K562 (cell line): ENCODE results near the gene SCT. TPM values are rescaled to one million over a fixed set of nuclear protein-coding genes. Genes with fewer than 3 reads are reported as not detected.

ENCODE experiments used
- ATAC-seq: fragments of 200-7000 bp; cut with Tn5 transposase; 3 replicates; pipeline ENCODE4 v1.9.1; 2020; ENCODE audit warnings: moderate library complexity
- BruUV-seq: library from RNA; stranded (reverse); fragments of 400-500 nt; replicated peaks from 2 replicates; lab custom pipeline; 2021; lab: Mats Ljungman, UMichigan
- CTCF ChIA-PET: fragments of 300-600 bp; formaldehyde crosslinking; extraction: SDS; loops from one replicate; lab custom pipeline; 2021; ENCODE audit warnings: low intra/inter-chr PET ratio; lab: Yijun Ruan, JAX
- POLR2A ChIA-PET: fragments of 300-600, 350-650 bp; sonication (Branson Sonifier 250); formaldehyde crosslinking; extraction: SDS; loops from one replicate; lab custom pipeline; 2021; ENCODE audit warnings: antibody characterized with exemption, inconsistent platforms; lab: Yijun Ruan, JAX
- DNase-seq, 4 experiments: peaks; one replicate each; pipeline versions ENCODE4 v3.0.0 to v3.0.0-alpha.2; 2011 to 2018; ENCODE audit warnings: low spot score in 3 of 4, mixed read lengths in 3 of 4; ENCODE audit errors: extremely low read depth in 1 of 4
- FAIRE-seq: peaks from 2 replicates; lab custom pipeline; 2011; peaks lifted over from hg19 to GRCh38; lab: Jason Lieb, UNC
- H2AFZ ChIP-seq: 2 replicates; pipeline ENCODE4 v1.6.0; 2011; ENCODE audit warnings: low read depth, low read length, control low read depth, inconsistent platforms
- H3K27ac ChIP-seq: fragments of 200-600 bp; 3 replicates; pipeline ENCODE4 v1.8.0; 2011; ENCODE audit warnings: low read depth, mild to moderate bottlenecking, control low read depth, inconsistent platforms, low read length, moderate library complexity, mixed read lengths; ENCODE audit errors: extremely low read depth
- H3K27me3 ChIP-seq, 2 experiments: fragments of 300-600 bp in 1 of 2; 2 replicates in 1 of 2; 3 replicates in 1 of 2; pipeline versions ENCODE4 v1.6.0 to v1.8.0; 2011; ENCODE audit warnings: inconsistent platforms in 2 of 2, low read length in 2 of 2, mild to moderate bottlenecking in 1 of 2, mixed read lengths in 1 of 2, moderate library complexity in 1 of 2; ENCODE audit not compliant: control insufficient read depth in 2 of 2, insufficient read depth in 2 of 2
- H3K36me3 ChIP-seq: fragments of 300-600 bp; 3 replicates; pipeline ENCODE4 v1.8.0; 2011; ENCODE audit warnings: mild to moderate bottlenecking, low read length, inconsistent platforms; ENCODE audit not compliant: control insufficient read depth, insufficient read depth
- H3K4me1 ChIP-seq, 2 experiments: fragments of 200-600 bp in 1 of 2; replicated peaks in 1 of 2; 2 replicates in 1 of 2; 3 replicates in 1 of 2; pipeline versions ENCODE4 v1.5.1 to v1.8.0; 2011; ENCODE audit warnings: inconsistent platforms in 2 of 2, low read length in 2 of 2, mild to moderate bottlenecking in 1 of 2, mixed read lengths in 1 of 2, moderate library complexity in 1 of 2; ENCODE audit not compliant: control insufficient read depth in 2 of 2, insufficient read depth in 2 of 2
- H3K4me2 ChIP-seq: 2 replicates; pipeline ENCODE4 v1.6.1; 2011; ENCODE audit warnings: low read length, control low read depth, inconsistent platforms, mixed read lengths; ENCODE audit not compliant: insufficient read depth
- H3K4me3 ChIP-seq: fragments of 200-600 bp; sonication (generic), shearing (Covaris generic); 2 replicates; pipeline ENCODE4 v1.5.1; 2016; ENCODE audit warnings: control low read depth, inconsistent platforms
- H3K79me2 ChIP-seq: fragments of 200-600 bp; 3 replicates; pipeline ENCODE4 v1.8.0; 2011; ENCODE audit warnings: low read length, inconsistent platforms; ENCODE audit not compliant: control insufficient read depth, insufficient read depth
- H3K9ac ChIP-seq, 2 experiments: 2 replicates each; pipeline versions ENCODE4 v1.6.0 to v1.6.1; 2011; ENCODE audit warnings: low read depth in 2 of 2, low read length in 2 of 2, control low read depth in 1 of 2, inconsistent platforms in 1 of 2, mild to moderate bottlenecking in 1 of 2, mixed read lengths in 1 of 2; ENCODE audit not compliant: insufficient read depth in 1 of 2
- H3K9me1 ChIP-seq: one replicate; pipeline ENCODE4 v1.6.0; 2011; ENCODE audit warnings: inconsistent platforms, mild to moderate bottlenecking, low read length, moderate library complexity; ENCODE audit not compliant: control insufficient read depth, insufficient read depth
- H3K9me3 ChIP-seq: replicated peaks from 2 replicates; pipeline ENCODE4 v1.5.1; 2011; ENCODE audit warnings: low read depth, low read length, inconsistent platforms; ENCODE audit not compliant: control insufficient read depth, insufficient read depth
- H4K20me1 ChIP-seq: replicated peaks from 2 replicates; pipeline ENCODE4 v1.6.1; 2011; ENCODE audit warnings: low read length, inconsistent platforms, mixed read lengths; ENCODE audit not compliant: control insufficient read depth, insufficient read depth
- CTBP1 ChIP-seq: fragments of 450-650 bp; IDR thresholded peaks from 2 replicates; pipeline ENCODE4 v1.6.1; 2016; ENCODE audit warnings: borderline replicate concordance
- DEAF1 ChIP-seq: fragments of 450-650 bp; formaldehyde crosslinking; IDR thresholded peaks from 2 replicates; pipeline ENCODE4 v1.4.0; 2020; ENCODE audit warnings: mild to moderate bottlenecking, moderate library complexity
- FOXP4 ChIP-seq: sonication (generic); formaldehyde crosslinking; IDR thresholded peaks from 2 replicates; pipeline ENCODE4 v1.8.0; 2022; ENCODE audit warnings: mild to moderate bottlenecking, missing genetic modification reagents, borderline replicate concordance
- MTF1 ChIP-seq: fragments of 250-450 bp; sonication (Bioruptor Pico); IDR thresholded peaks from 2 replicates; pipeline ENCODE4 v1.9.0; 2021; ENCODE audit warnings: moderate library complexity, mild to moderate bottlenecking, inconsistent platforms, borderline replicate concordance
- NFRKB ChIP-seq: fragments of 450-650 bp; IDR thresholded peaks from 2 replicates; pipeline ENCODE4 v1.6.1; 2016; ENCODE audit warnings: low read depth
- STAG1 ChIP-seq: sonication (generic); formaldehyde crosslinking; IDR thresholded peaks from 2 replicates; pipeline ENCODE4 v1.5.0; 2020; ENCODE audit warnings: missing genetic modification reagents, borderline replicate concordance
- ZBTB2 ChIP-seq: fragments of 450-650 bp; IDR thresholded peaks from 2 replicates; pipeline ENCODE4 v1.6.1; 2016; ENCODE audit warnings: antibody characterized with exemption
- WGBS: fragments of 100-300 bp; shearing (Covaris generic); methylation state at CpG from one replicate; pipeline ENCODE4 v1.1.6; 2016; ENCODE audit warnings: low coverage, mixed read lengths; ENCODE audit not compliant: insufficient coverage; ENCODE audit errors: missing lambda C conversion rate; 5-methylcytosine and 5-hydroxymethylcytosine counted together
- in situ Hi-C: fragments of 300-500 bp; cut with MboI; formaldehyde crosslinking; loops from 4 replicates; pipeline ENCODE4 v1.15.0; 2018; ENCODE audit warnings: inconsistent platforms, mixed read lengths
- intact Hi-C: fragments of 100-400 bp; cut with micrococcal nuclease; formaldehyde crosslinking; loops from 2 replicates; pipeline ENCODE4 v1.14.2; 2022
- polyA plus RNA-seq, 8 experiments: library from polyadenylated mRNA; depleted of rRNA in 4 of 8; stranded (reverse) in 5 of 8; unstranded in 3 of 8; fragments of >200 nt; fragmentation: Nextera tagmentation in 2 of 8; fragmentation: Illumina TruSeq in 1 of 8; extraction: Ambion mirVana in 2 of 8; extraction: Trizol in 1 of 8; gene quantifications; 2 replicates each; pipeline versions ENCODE4 v1.2.1 to v1.2.3, GENCODE V29; 2011 to 2014; ENCODE audit warnings: inconsistent platforms in 1 of 8, missing spikeins in 1 of 8
- total RNA-seq, 7 experiments: library from RNA; depleted of rRNA in 6 of 7; stranded (reverse); fragments of >200 nt in 6 of 7; fragmentation: Illumina TruSeq in 2 of 7; extraction: Trizol in 2 of 7; gene quantifications; 2 replicates each; pipeline versions ENCODE4 v1.2.1 to v1.2.3, GENCODE V29; 2011 to 2021; ENCODE audit warnings: low replicate concordance in 1 of 7

The SCT gene
- total and polyA plus RNA-seq, 9 of the 15 experiments (the other 6 are each of a cell fraction or from before 2014, with no cell fraction given): not detected

GRCh38 chr11:673866-674265 lies 46.9 kb upstream of the SCT start:
- in situ Hi-C loops (no loop called here), intact Hi-C loops (no loop called here)
- ChIA-PET CTCF (no interaction called here), POLR2A (interaction anchor here (0.6 to 2.9 kb wide), 8 partner anchors 8 to 131 kb away, joined by 3 to 14 read pairs (median 3); partner anchors contain the start of genes DEAF1 and TMEM80)
- Histone ChIP-seq H3K4me1 (no peaks in the 10 kb centered on the region), H3K27ac (no peak overlapping the region), H3K9me3 (no peaks in the 10 kb centered on the region), H3K4me3 (no peak overlapping the region), H2AFZ (no peak overlapping the region), H3K36me3 (peaks cover 64% of the 10 kb centered on the region), H3K4me2 (no peak overlapping the region), H4K20me1 (no peaks in the 10 kb centered on the region), H3K79me2 (no peaks in the 10 kb centered on the region), H3K27me3 (no peaks in the 10 kb centered on the region), H3K9me1 (no peaks in the 10 kb centered on the region), H3K9ac (no peak overlapping the region)
- no peak for DNase-seq
- ATAC-seq: no peak
- 97% methylated on average over 8 of the region's 8 CpGs for WGBS
- no peak for FAIRE-seq
- no peak for TF ChIP-seq STAG1 (CRISPR knock-in tag)
- no peak for TF ChIP-seq DEAF1 (CRISPR knock-in tag)
- no peak for TF ChIP-seq FOXP4
- TF ChIP-seq NFRKB: no peak
- no peak for TF ChIP-seq ZBTB2
- TF ChIP-seq MTF1: no peak
- TF ChIP-seq CTBP1: no peak
- no TSS peak for BruUV-seq
